B cell (primary cell): ENCODE results near the gene APCDD1L. TPM values are rescaled to one million over a fixed set of nuclear protein-coding genes. Genes with fewer than 3 reads are reported as not detected.

Experiments
- ATAC-seq: fragments of 200-7000 bp; cut with Tn5 transposase; one replicate; pipeline ENCODE4 v1.10.0; 2021; ENCODE audit warnings: low read depth, mild to moderate bottlenecking, moderate number of reproducible peaks, moderate library complexity
- CTCF ChIA-PET: fragments of 350-600 bp; sonication (Branson Sonifier 250); formaldehyde crosslinking; loops from one replicate; lab custom pipeline; 2021; ENCODE audit warnings: antibody characterized with exemption, inconsistent platforms; lab: Charles Lee
- POLR2A ChIA-PET: fragments of 350-600 bp; sonication (Branson Sonifier 250); formaldehyde crosslinking; loops from one replicate; lab custom pipeline; 2021; ENCODE audit warnings: antibody characterized with exemption; lab: Charles Lee
- DNase-seq: peaks from one replicate; pipeline ENCODE4 v3.0.0; 2013
- H2AFZ ChIP-seq: 2 replicates; pipeline ENCODE4 v1.6.1; 2012; ENCODE audit warnings: mild to moderate bottlenecking, low read depth, low read length; ENCODE audit not compliant: insufficient read depth, poor library complexity, severe bottlenecking
- H3K27ac ChIP-seq, 2 donors: 1 replicate in 1 of 2; 2 replicates in 1 of 2; pipeline ENCODE4 v1.5.1; 2012 to 2013; ENCODE audit warnings: low read length in 2 of 2, mild to moderate bottlenecking in 2 of 2, moderate library complexity in 1 of 2
- H3K27me3 ChIP-seq, 4 experiments: fragments of 200-600 bp in 1 of 4; sonication (generic) in 1 of 4; replicated peaks in 1 of 4; 1 replicate in 2 of 4; 2 replicates in 2 of 4; pipeline versions ENCODE4 v1.6.1 to v1.7.0; 2013 to 2016; ENCODE audit warnings: low read length in 3 of 4, mild to moderate bottlenecking in 2 of 4, mixed read lengths in 1 of 4, moderate library complexity in 1 of 4; ENCODE audit not compliant: insufficient read depth in 4 of 4, control insufficient read depth in 3 of 4; ENCODE audit errors: control extremely low read depth in 1 of 4
- H3K36me3 ChIP-seq, 2 experiments: replicated peaks in 1 of 2; 1 replicate in 1 of 2; 2 replicates in 1 of 2; pipeline versions ENCODE4 v1.6.1 to v1.7.1; 2013; ENCODE audit warnings: low read length in 1 of 2; ENCODE audit not compliant: insufficient read depth in 2 of 2, control insufficient read depth in 1 of 2; ENCODE audit errors: control extremely low read depth in 1 of 2, extremely low read depth in 1 of 2
- H3K4me1 ChIP-seq, 2 donors: fragments of 200-600 bp in 1 of 2; sonication (generic) in 1 of 2; 1 replicate in 1 of 2; 2 replicates in 1 of 2; pipeline versions ENCODE4 v1.5.1 to v1.6.1; 2013 to 2017; ENCODE audit warnings: low read length in 2 of 2; ENCODE audit not compliant: control insufficient read depth in 2 of 2, insufficient read depth in 2 of 2
- H3K4me2 ChIP-seq: replicated peaks from 2 replicates; pipeline ENCODE3; 2012; ENCODE audit warnings: mild to moderate bottlenecking, low read depth, low read length; ENCODE audit not compliant: poor library complexity, severe bottlenecking
- H3K4me3 ChIP-seq, 5 experiments: fragments of 200-600 bp in 1 of 5; sonication (generic) in 1 of 5; 1 replicate in 3 of 5; 2 replicates in 2 of 5; pipeline versions ENCODE4 v1.5.1 to v1.7.0; 2011 to 2016; ENCODE audit warnings: low read length in 4 of 5, mild to moderate bottlenecking in 4 of 5, low read depth in 2 of 5, control low read depth in 1 of 5, moderate library complexity in 1 of 5; ENCODE audit not compliant: insufficient read depth in 1 of 5; ENCODE audit errors: control extremely low read depth in 1 of 5, extremely low read depth in 1 of 5
- H3K79me2 ChIP-seq: fragments of 200-600 bp; sonication (generic); one replicate; pipeline ENCODE4 v1.6.0; 2016; ENCODE audit warnings: low read length; ENCODE audit not compliant: control insufficient read depth, insufficient read depth
- H3K9ac ChIP-seq: fragments of 200-600 bp; sonication (generic); 2 replicates; pipeline ENCODE4 v1.6.1; 2017; ENCODE audit warnings: mild to moderate bottlenecking, low read length, moderate library complexity
- H3K9me3 ChIP-seq, 3 donors: one replicate each; pipeline versions ENCODE4 v1.6.1 to v1.7.1; 2013; ENCODE audit warnings: low read length in 2 of 3; ENCODE audit not compliant: control insufficient read depth in 2 of 3, insufficient read depth in 1 of 3; ENCODE audit errors: control extremely low read depth in 1 of 3
- H4K20me1 ChIP-seq: 2 replicates; pipeline ENCODE4 v1.6.0; 2012; ENCODE audit warnings: mild to moderate bottlenecking, low read length; ENCODE audit not compliant: insufficient read depth, control insufficient read depth, poor library complexity, severe bottlenecking
- H3K27ac Mint-ChIP-seq: one replicate; pipeline ENCODE4 v1.8.0; 2021; ENCODE audit warnings: mixed read lengths
- H3K27me3 Mint-ChIP-seq: one replicate; pipeline ENCODE4 v1.8.0; 2021; ENCODE audit warnings: mixed read lengths
- H3K4me1 Mint-ChIP-seq: one replicate; pipeline ENCODE4 v1.8.0; 2021; ENCODE audit warnings: mixed read lengths
- H3K4me3 Mint-ChIP-seq: one replicate; pipeline ENCODE4 v1.8.0; 2021; ENCODE audit warnings: mixed read lengths
- H3K9me3 Mint-ChIP-seq: one replicate; pipeline ENCODE4 v1.8.0; 2022; ENCODE audit warnings: mixed read lengths; ENCODE audit not compliant: insufficient read depth
- CTCF ChIP-seq: fragments of 200-600 bp; IDR thresholded peaks from one replicate; pipeline ENCODE4 v1.8.0; 2022; ENCODE audit warnings: antibody characterized with exemption, mild to moderate bottlenecking
- EZH2 ChIP-seq: IDR thresholded peaks from 2 replicates; pipeline ENCODE4 v1.6.1; 2012; ENCODE audit warnings: borderline replicate concordance, low read depth, mild to moderate bottlenecking, moderate library complexity, low read length; ENCODE audit not compliant: insufficient read depth, poor library complexity, severe bottlenecking
- WGBS: methylation state at CpG from one replicate; pipeline ENCODE4 v1.1.5; 2013; ENCODE audit warnings: missing lambda C conversion rate; ENCODE audit not compliant: insufficient coverage; 5-methylcytosine and 5-hydroxymethylcytosine counted together
- intact Hi-C: fragments of 100-400 bp; cut with micrococcal nuclease; formaldehyde crosslinking; loops from one replicate; pipeline ENCODE4 v1.10.0; 2022
- polyA plus RNA-seq: library from polyadenylated mRNA; depleted of rRNA; stranded (reverse); fragments of >200 nt; gene quantifications from 2 replicates; pipeline ENCODE4 v1.2.3, GENCODE V29; 2012
- total RNA-seq, 2 donors: library from RNA; stranded (reverse); fragments of 120-200 nt in 1 of 2; gene quantifications; 1 replicate in 1 of 2; 2 replicates in 1 of 2; pipeline versions ENCODE4 v1.2.3 to v1.2.4, GENCODE V29; 2013 to 2022

Gene APCDD1L
- total and polyA plus RNA-seq, 2 donors (not counting 1 experiment from before 2014, with no cell fraction given) = not detected

- Histone ChIP-seq H4K20me1 (no peaks in the 10 kb centered on the region), H2AFZ (no peak overlapping the region), H3K9me3 (peaks cover 0 to 2% (median 0%) of the 10 kb centered on the region in 3 donors), H3K36me3 (no peaks in the 10 kb centered on the region), H3K4me2 (no peak overlapping the region), H3K9ac (no peak overlapping the region), H3K4me3 (no peak overlapping the region), H3K27me3 (peaks cover 0 to 32% (median 6%) of the 10 kb centered on the region in 4 experiments), H3K27ac (no peak overlapping the region), H3K79me2 (no peaks in the 10 kb centered on the region), H3K4me1 (no peaks in the 10 kb centered on the region)
- Mint-ChIP-seq H3K9me3 (no peaks in the 10 kb centered on the region), H3K4me3 (no peak overlapping the region), H3K27me3 (peaks cover 45% of the 10 kb centered on the region), H3K27ac (no peak overlapping the region), H3K4me1 (no peaks in the 10 kb centered on the region)
- ChIA-PET POLR2A (no interaction called here), CTCF (no interaction called here)
- ATAC-seq (no peak), DNase-seq (no peak)
- intact Hi-C loops = no loop called here
- 67% methylated on average over 18 of the region's 19 CpGs for WGBS
- TF ChIP-seq CTCF = no peak
- no peak for TF ChIP-seq EZH2
Observed at GRCh38 chr20:58513580-58514285, 1.5 kb downstream of the APCDD1L start.

DNA sequence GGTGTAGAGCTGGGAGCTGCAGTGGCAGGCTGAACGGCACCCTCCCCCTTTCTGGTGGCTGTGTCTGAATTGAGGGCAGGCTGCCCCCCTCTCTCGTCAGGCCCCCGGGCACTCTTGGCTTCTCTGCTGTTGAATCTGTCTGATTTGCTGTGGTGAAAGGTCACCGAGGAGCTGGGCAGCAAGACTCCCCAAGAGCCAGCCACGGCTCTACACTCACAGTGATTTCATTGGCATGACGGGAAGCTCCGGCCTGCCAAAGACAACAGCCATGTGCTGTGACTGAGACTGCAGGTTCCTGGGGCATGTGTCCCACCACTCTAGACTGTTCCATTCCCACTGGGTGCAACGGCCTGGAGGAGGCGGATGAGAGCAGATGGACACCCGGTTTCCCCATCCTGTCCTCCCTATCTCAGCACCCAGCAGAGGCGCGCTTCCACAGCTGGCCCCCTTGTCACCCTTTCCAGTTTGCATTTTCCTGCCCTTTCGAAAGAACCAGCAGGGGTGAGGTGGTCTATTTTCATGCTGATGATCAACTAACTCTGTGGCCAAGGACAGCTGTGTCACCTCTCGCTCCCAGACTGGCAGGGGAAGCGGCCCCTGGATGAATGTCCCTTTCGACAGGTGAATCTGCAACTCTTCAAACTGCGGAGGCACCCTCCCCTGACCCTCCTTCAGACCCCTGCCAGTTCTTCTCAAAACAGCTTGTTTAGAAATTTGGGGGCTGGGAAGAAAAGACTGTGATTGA lies 2.2 kb downstream of the APCDD1L start:
- Mint-ChIP-seq H3K27me3 (peaks cover 38% of the 10 kb centered on the region), H3K4me1 (no peaks in the 10 kb centered on the region), H3K27ac (no peak overlapping the region), H3K4me3 (no peak overlapping the region), H3K9me3 (no peaks in the 10 kb centered on the region)
- DNase-seq (no peak), ATAC-seq (no peak)
- intact Hi-C loops = no loop called here
- Histone ChIP-seq H3K4me3 (no peak overlapping the region), H3K27ac (no peak overlapping the region), H3K79me2 (no peaks in the 10 kb centered on the region), H2AFZ (no peak overlapping the region), H3K36me3 (no peaks in the 10 kb centered on the region), H4K20me1 (no peaks in the 10 kb centered on the region), H3K4me1 (no peaks in the 10 kb centered on the region), H3K9me3 (peaks cover 0 to 2% (median 0%) of the 10 kb centered on the region in 3 donors), H3K9ac (no peak overlapping the region), H3K4me2 (no peak overlapping the region), H3K27me3 (peaks cover 0 to 32% (median 6%) of the 10 kb centered on the region in 4 experiments)
- TF ChIP-seq EZH2 (no peak), CTCF (no peak)
- CTCF ChIA-PET = interaction anchor here (0.6 kb wide), 1 partner anchor 106 kb away, joined by 3 read pairs; no protein-coding TSS in a partner anchor
- WGBS = 60% methylated on average over 11 of the region's 17 CpGs
- POLR2A ChIA-PET = no interaction called here
